GM12872 (cell line): ENCODE measurements around the gene PRKACB.

Experiments used
- CTCF ChIP-seq: IDR thresholded peaks from 3 replicates; pipeline ENCODE4 v1.5.1; 2011; ENCODE audit warnings: low read depth, mild to moderate bottlenecking, low read length, moderate library complexity; ENCODE audit not compliant: insufficient read depth

Gene PRKACB

GRCh38 chr1:84168783-84169182 lies 24.7 kb downstream of the PRKACB start:
- TF ChIP-seq CTCF = no peak

DNA sequence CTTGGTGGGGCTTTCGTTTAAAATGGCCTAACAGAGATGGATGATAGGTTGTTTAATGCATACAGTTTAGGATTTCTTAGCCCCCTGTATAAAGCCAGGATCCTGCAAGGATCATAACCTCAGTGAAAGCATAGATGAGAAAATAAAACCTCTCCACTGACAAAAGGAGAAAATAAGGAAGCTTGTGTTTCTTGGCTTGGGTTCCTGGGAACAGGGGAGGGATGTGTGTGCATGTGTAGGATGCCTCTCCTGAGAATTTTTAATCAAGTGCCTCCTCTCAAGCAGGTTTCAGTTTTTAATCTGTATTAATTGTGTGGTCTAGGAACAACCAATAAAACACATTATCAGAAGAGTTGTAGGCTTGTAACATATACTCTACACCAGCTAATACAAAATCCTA lies 26.1 kb downstream of the PRKACB start:
- TF ChIP-seq CTCF = no peak

- no peak for TF ChIP-seq CTCF
Measured at GRCh38 chr1:84171481-84171880, 27.4 kb downstream of the PRKACB start.

DNA sequence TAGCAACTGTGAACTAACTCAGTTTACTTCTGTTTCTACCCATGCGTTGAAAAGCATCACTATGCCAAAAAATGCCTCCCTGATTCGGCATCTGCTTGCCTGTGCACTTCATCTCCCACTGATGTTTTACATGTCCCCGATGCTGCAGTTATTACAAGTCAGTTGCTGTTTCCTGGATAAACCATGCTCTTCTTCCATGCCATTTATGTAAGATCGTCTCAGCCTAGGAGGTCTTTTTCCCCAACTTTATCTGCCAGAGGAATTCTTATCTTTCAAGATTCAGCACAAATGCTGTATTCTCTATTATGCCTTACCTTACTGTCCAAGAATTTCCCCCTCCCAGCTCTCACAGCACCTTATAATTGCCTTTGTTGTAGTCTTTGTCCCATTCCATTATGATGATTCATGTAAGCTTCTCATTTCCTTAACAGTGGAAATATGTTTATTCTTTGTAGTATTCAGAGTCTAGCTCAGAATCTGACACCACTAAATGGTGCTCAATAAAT lies 30.0 kb downstream of the PRKACB start:
- TF ChIP-seq CTCF = no peak

- no peak for TF ChIP-seq CTCF
Measured at GRCh38 chr1:84181350-84182005, 37.4 kb downstream of the PRKACB start.

- TF ChIP-seq CTCF = no peak
Measured at GRCh38 chr1:84190455-84190854, 46.4 kb downstream of the PRKACB start.

DNA sequence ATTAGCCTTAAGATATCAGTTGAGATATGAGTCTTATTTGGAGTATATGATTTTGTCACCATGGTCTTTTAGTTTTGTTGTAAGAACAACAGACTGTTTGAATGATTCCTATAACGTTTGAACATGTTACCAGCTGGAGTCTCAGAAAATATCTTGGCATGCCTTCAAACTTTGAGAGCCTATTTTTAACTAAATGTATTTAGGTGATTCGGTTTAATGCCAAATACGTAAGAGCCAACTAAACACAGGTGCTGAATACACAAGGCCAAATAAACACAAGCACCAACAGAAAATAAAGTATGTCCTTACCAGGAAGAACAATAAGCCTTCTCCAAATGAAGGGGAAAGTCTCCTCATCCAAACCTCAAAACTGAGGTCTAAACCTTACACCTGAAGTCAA lies 48.6 kb downstream of the PRKACB start:
- no peak for TF ChIP-seq CTCF

GRCh38 chr1:84198832-84199231 lies 54.8 kb downstream of the PRKACB start:
- TF ChIP-seq CTCF = no peak
